Coronary artery (tissue), 2 donors: ENCODE data around the gene DSP.

Experiments used
- DNase-seq: peaks from one replicate; pipeline ENCODE4 v3.0.0-alpha.2; 2017; ENCODE audit warnings: low spot score
- H3K27ac ChIP-seq, 2 donors: fragments of 200-600 bp; sonication (generic); one replicate each; pipeline ENCODE4 v1.5.1; 2016 to 2019
- H3K4me3 ChIP-seq: fragments of 200-600 bp; sonication (generic); 2 replicates; pipeline ENCODE4 v1.5.1; 2016; ENCODE audit warnings: mild to moderate bottlenecking, moderate library complexity
- TF ChIP-seq, protein P1 (sequence below): fragments of 200-600 bp; sonication (generic); IDR thresholded peaks from one replicate; pipeline ENCODE4 v1.5.1; 2019; ENCODE audit warnings: antibody characterized with exemption

DSP gene

DNA sequence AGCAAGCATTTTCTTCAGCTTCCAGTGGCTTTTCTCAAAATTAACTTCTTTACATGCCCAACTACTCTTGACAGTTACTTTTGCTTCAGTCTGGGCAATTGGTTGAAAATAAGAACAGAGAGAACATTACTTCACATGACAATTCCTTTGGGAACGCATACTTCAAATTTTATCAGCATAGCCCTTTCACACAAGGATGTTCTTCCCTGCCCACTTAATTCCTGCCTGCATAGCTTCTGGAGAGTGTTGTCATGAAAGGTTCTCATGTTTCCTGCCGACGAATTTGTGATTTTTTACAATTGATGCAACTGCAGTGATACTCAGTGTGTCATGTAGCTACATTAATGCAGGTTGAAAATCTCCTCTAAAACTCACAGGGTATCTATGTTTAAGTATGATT lies 26.6 kb downstream of the DSP start:
- no peak for DNase-seq
- H3K27ac ChIP-seq, result no peak overlapping the region
- no peak overlapping the region for H3K4me3 ChIP-seq
- TF ChIP-seq, protein P1, sequence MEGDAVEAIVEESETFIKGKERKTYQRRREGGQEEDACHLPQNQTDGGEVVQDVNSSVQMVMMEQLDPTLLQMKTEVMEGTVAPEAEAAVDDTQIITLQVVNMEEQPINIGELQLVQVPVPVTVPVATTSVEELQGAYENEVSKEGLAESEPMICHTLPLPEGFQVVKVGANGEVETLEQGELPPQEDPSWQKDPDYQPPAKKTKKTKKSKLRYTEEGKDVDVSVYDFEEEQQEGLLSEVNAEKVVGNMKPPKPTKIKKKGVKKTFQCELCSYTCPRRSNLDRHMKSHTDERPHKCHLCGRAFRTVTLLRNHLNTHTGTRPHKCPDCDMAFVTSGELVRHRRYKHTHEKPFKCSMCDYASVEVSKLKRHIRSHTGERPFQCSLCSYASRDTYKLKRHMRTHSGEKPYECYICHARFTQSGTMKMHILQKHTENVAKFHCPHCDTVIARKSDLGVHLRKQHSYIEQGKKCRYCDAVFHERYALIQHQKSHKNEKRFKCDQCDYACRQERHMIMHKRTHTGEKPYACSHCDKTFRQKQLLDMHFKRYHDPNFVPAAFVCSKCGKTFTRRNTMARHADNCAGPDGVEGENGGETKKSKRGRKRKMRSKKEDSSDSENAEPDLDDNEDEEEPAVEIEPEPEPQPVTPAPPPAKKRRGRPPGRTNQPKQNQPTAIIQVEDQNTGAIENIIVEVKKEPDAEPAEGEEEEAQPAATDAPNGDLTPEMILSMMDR, result no peak

DNA sequence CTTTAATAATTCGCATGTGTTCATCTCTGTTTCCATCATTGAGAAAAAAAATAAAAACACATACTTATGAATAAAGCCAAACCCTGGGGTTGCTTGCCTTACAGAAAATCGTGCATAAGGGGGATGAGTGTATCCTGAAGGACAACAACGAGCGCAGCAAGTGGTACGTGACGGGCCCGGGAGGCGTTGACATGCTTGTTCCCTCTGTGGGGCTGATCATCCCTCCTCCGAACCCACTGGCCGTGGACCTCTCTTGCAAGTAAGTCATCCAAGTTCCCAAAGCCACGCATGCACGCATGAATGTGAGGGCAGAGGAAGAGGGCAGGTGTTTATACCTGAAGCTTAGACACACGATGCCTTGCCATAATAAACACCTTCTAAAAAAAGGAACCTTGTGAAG lies 27.6 kb downstream of the DSP start:
- H3K4me3 ChIP-seq, result no peak overlapping the region
- TF ChIP-seq, protein P1, result no peak
- no peak for DNase-seq
- H3K27ac ChIP-seq, result no peak overlapping the region

DNA sequence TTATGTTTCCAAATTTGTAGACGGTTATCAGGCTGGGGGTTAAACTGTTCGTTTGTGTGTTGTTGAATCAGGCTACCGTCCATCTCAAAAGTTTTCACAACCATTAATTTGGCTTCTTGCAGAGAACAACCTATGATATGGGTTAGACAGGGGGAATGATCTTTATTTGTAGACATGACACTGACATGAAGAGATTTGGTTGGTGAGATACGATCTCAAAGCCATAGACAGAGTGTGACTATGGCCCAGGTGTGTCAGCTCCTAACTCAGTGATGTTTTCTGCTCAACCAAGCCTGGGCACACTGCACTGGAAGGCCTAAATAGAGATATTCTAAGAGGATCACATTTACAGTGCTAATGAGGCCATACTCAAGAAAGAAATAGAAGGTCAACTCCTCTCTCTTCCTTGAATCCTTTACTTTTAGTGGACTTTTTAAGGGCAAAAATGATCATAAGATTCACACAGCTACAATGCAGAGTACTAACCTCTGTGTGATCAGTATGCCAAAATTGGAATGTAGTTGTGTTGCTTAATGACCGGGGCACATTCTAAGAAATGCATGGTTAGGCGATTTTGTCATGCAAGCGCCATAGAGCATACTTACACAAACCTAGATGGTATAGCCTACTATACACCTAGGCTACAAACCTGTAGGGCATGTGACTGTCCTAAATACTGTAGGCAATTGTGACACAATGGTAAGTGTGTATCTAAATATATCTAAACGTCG lies 30.9 kb downstream of the DSP start:
- Histone ChIP-seq H3K27ac (no peak overlapping the region), H3K4me3 (no peak overlapping the region)
- TF ChIP-seq, protein P1, result no peak
- no peak for DNase-seq

DNA sequence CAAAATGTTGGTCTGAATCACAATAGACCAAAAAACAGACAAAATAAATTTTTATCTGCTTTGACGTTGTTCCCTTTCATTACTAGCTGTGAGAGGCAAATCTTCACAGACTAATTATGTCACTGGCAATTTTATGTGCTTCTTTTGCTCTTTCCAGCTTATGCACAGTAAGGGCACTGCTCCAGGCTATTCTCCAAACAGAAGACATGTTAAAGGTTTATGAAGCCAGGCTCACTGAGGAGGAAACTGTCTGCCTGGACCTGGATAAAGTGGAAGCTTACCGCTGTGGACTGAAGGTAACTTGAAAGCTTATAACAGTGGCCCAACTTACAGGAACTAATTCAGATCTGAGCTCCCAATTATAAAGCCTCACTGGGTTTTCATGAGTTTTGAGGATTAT lies 33.0 kb downstream of the DSP start:
- DNase-seq, result no peak
- H3K4me3 ChIP-seq, result no peak overlapping the region
- H3K27ac ChIP-seq, result no peak overlapping the region
- TF ChIP-seq, protein P1, result no peak

DNA sequence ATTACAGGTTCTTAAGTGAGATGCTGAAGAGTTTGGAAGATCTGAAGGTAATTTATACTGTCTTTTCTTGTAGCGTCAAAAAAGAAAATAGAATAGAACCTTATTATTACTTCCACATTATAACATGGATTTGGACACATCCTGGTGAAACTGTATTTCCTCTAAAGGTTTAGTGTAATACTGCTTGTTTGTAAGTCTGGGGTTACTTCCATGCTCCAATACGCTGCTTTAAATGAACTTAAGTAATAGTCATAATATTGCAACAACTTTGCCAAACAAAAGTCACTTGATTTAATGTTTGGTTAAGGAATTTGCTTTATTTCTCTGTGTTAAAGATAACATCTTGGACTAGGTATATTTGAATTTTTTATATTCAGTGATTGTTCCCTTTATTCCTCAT lies 37.0 kb downstream of the DSP start:
- TF ChIP-seq, protein P1, result no peak
- Histone ChIP-seq H3K27ac (no peak overlapping the region), H3K4me3 (no peak overlapping the region)
- DNase-seq, result no peak

DNA sequence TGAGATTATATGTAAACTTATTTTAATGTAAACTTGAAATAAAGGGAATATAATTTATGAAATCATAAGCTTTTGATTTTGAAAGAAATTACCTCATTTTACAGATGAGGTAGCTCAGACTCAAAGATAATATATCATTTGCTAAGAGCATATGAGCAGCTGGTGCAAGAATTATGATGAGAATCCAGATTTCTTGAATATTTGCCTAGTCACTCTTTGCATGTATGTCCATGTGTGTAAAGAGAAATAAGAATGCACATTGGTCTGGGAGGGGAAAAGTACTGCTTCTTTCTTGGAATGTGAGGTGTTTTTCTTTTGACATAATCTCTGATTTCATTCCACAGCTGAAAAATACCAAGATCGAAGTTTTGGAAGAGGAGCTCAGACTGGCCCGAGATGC lies 37.5 kb downstream of the DSP start:
- Histone ChIP-seq H3K4me3 (no peak overlapping the region), H3K27ac (no peak overlapping the region)
- TF ChIP-seq, protein P1, result no peak
- DNase-seq, result no peak

DNA sequence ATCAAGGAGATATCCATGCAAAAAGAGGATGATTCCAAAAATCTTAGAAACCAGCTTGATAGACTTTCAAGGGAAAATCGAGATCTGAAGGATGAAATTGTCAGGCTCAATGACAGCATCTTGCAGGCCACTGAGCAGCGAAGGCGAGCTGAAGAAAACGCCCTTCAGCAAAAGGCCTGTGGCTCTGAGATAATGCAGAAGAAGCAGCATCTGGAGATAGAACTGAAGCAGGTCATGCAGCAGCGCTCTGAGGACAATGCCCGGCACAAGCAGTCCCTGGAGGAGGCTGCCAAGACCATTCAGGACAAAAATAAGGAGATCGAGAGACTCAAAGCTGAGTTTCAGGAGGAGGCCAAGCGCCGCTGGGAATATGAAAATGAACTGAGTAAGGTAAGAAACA lies 38.4 kb downstream of the DSP start:
- no peak for DNase-seq
- Histone ChIP-seq H3K27ac (no peak overlapping the region), H3K4me3 (no peak overlapping the region)
- TF ChIP-seq, protein P1, result no peak
